NCI-H2029 treated with DMSO at 0.1 percent for 48 hours (cell line): ENCODE data around the gene LCE7A.

Source experiments
- DNase-seq: peaks from one replicate; lab custom pipeline; 2025; lab: John Stamatoyannopoulos, UW

Gene LCE7A

GRCh38 chr1:152880316-152880715, 20.5 kb downstream of the LCE7A start:
- no peak for DNase-seq

- DNase-seq: no peak
Observed at GRCh38 chr1:152880907-152881306, 21.1 kb downstream of the LCE7A start.

- no peak for DNase-seq
Observed at GRCh38 chr1:152884085-152884484, 24.3 kb downstream of the LCE7A start.

- no peak for DNase-seq
Observed at GRCh38 chr1:152884506-152884905, 24.7 kb downstream of the LCE7A start.

GRCh38 chr1:152884966-152885624, 25.3 kb downstream of the LCE7A start:
- DNase-seq: no peak

- DNase-seq: no peak
Observed at GRCh38 chr1:152886085-152886484, 26.3 kb downstream of the LCE7A start.

GRCh38 chr1:152886758-152887409, 27.1 kb downstream of the LCE7A start:
- DNase-seq: no peak

- no peak for DNase-seq
Observed at GRCh38 chr1:152888126-152888525, 28.3 kb downstream of the LCE7A start.

GRCh38 chr1:152899027-152899426, 39.2 kb downstream of the LCE7A start:
- DNase-seq: no peak

- DNase-seq: no peak
Observed at GRCh38 chr1:152899883-152900282, 40.1 kb downstream of the LCE7A start.

GRCh38 chr1:152901631-152902030, 41.8 kb downstream of the LCE7A start:
- DNase-seq: no peak

- DNase-seq: no peak
Observed at GRCh38 chr1:152902636-152903035, 42.8 kb downstream of the LCE7A start.

GRCh38 chr1:152904688-152905440, 45.1 kb downstream of the LCE7A start:
- no peak for DNase-seq

GRCh38 chr1:152906023-152906565, 46.3 kb downstream of the LCE7A start:
- no peak for DNase-seq

GRCh38 chr1:152907686-152908601, 48.1 kb downstream of the LCE7A start, which contains the start of gene IVL:
Gene IVL, plus strand, starts transcription at chr1:152908546. Its CDS starts 1,252 bp downstream, at chr1:152909798.
- DNase-seq: no peak

GRCh38 chr1:152909206-152909605, 49.4 kb downstream of the LCE7A start:
- DNase-seq: no peak
